ENCODE measurements around the gene MITF. TPM values are rescaled to one million over a fixed set of nuclear protein-coding genes. Genes with fewer than 3 reads are reported as not detected.

The MITF gene
- total RNA-seq, 2 experiments from 2014 or later, result not detected

- Histone ChIP-seq H3K36me3 (ENCODE audit: insufficient read depth, low read length) (no peaks in the 10 kb centered on the region), H4K20me1 (ENCODE audit: insufficient read depth, low read length) (no peaks in the 10 kb centered on the region), H3K4me2 (ENCODE audit: low read length) (no peak overlapping the region), H3K27ac (ENCODE audit: low read depth, low read length, poor library complexity, severe bottlenecking) (no peak overlapping the region), H3K4me3 (ENCODE audit: low read depth, low read length, poor library complexity, severe bottlenecking) (no peak overlapping the region), H3K9me2 (ENCODE audit: insufficient read depth, low read length) (no peaks in the 10 kb centered on the region), H3K79me2 (ENCODE audit: insufficient read depth, low read depth, low read length) (no peaks in the 10 kb centered on the region), H3K9me3 (ENCODE audit: low read length) (no peaks in the 10 kb centered on the region), H2AFZ (ENCODE audit: low read length) (no peak overlapping the region), H3K4me1 (ENCODE audit: insufficient read depth, low read length, poor library complexity, severe bottlenecking) (no peaks in the 10 kb centered on the region)
- no peak for TF ChIP-seq EZH2phosphoT487 (IDR thresholded peaks at IDR 0.05; ENCODE audit: borderline replicate concordance, low read depth, low read length)
- BruUV-seq (replicated peaks), result no TSS peak
- POLR2A ChIA-PET, result interaction anchor here (0.7 to 0.9 kb wide), 2 partner anchors 17 to 30 kb away, joined by 3 read pairs; no protein-coding TSS in a partner anchor
- intact Hi-C loops (cut with micrococcal nuclease; ENCODE audit: unreplicated experiment), result no loop called here
- DNase-seq (ENCODE audit: low spot score), result no peak
- CTCF ChIA-PET (ENCODE audit: unreplicated experiment), result no interaction called here
These were observed 41.9 kb upstream of the MITF start for GRCh38 chr3:69697381-69697780.

- Histone ChIP-seq H3K9me3 (ENCODE audit: low read length) (no peaks in the 10 kb centered on the region), H3K36me3 (ENCODE audit: insufficient read depth, low read length) (no peaks in the 10 kb centered on the region), H3K4me3 (ENCODE audit: low read depth, low read length, poor library complexity, severe bottlenecking) (no peak overlapping the region), H3K79me2 (ENCODE audit: insufficient read depth, low read depth, low read length) (no peaks in the 10 kb centered on the region), H3K9me2 (ENCODE audit: insufficient read depth, low read length) (no peaks in the 10 kb centered on the region), H3K4me2 (ENCODE audit: low read length) (no peak overlapping the region), H3K4me1 (ENCODE audit: insufficient read depth, low read length, poor library complexity, severe bottlenecking) (no peaks in the 10 kb centered on the region), H2AFZ (ENCODE audit: low read length) (no peak overlapping the region), H3K27ac (ENCODE audit: low read depth, low read length, poor library complexity, severe bottlenecking) (no peak overlapping the region), H4K20me1 (ENCODE audit: insufficient read depth, low read length) (no peaks in the 10 kb centered on the region)
- CTCF ChIA-PET (ENCODE audit: unreplicated experiment), result no interaction called here
- intact Hi-C loops (cut with micrococcal nuclease; ENCODE audit: unreplicated experiment), result no loop called here
- DNase-seq (ENCODE audit: low spot score), result no peak
- POLR2A ChIA-PET, result no interaction called here
- no TSS peak for BruUV-seq (replicated peaks)
- no peak for TF ChIP-seq CTCF (conservative IDR thresholded peaks at IDR 0.05; ENCODE audit: low read length)
- no peak for TF ChIP-seq EZH2phosphoT487 (IDR thresholded peaks at IDR 0.05; ENCODE audit: borderline replicate concordance, low read depth, low read length)
These were observed 40.5 kb upstream of the MITF start for GRCh38 chr3:69698728-69699127.

GRCh38 chr3:69699183-69699582 is 40.1 kb upstream of the MITF start:
- no peak for DNase-seq (ENCODE audit: low spot score)
- H3K27ac ChIP-seq (ENCODE audit: low read depth, low read length, poor library complexity, severe bottlenecking), result no peak overlapping the region
- ChIA-PET POLR2A (no interaction called here), CTCF (ENCODE audit: unreplicated experiment) (no interaction called here)
- no peak overlapping the region for H3K4me2 ChIP-seq (ENCODE audit: low read length)
- no peaks in the 10 kb centered on the region for H3K9me3 ChIP-seq (ENCODE audit: low read length)
- H3K79me2 ChIP-seq (ENCODE audit: insufficient read depth, low read depth, low read length), result no peaks in the 10 kb centered on the region
- no peaks in the 10 kb centered on the region for H3K36me3 ChIP-seq (ENCODE audit: insufficient read depth, low read length)
- no peaks in the 10 kb centered on the region for H4K20me1 ChIP-seq (ENCODE audit: insufficient read depth, low read length)
- no peak overlapping the region for H2AFZ ChIP-seq (ENCODE audit: low read length)
- no peak overlapping the region for H3K4me3 ChIP-seq (ENCODE audit: low read depth, low read length, poor library complexity, severe bottlenecking)
- intact Hi-C loops (cut with micrococcal nuclease; ENCODE audit: unreplicated experiment), result no loop called here
- BruUV-seq (replicated peaks), result no TSS peak
- TF ChIP-seq EZH2phosphoT487 (IDR thresholded peaks at IDR 0.05; ENCODE audit: borderline replicate concordance, low read depth, low read length), result no peak
- TF ChIP-seq CTCF (conservative IDR thresholded peaks at IDR 0.05; ENCODE audit: low read length), result no peak
- H3K4me1 ChIP-seq (ENCODE audit: insufficient read depth, low read length, poor library complexity, severe bottlenecking), result no peaks in the 10 kb centered on the region
- H3K9me2 ChIP-seq (ENCODE audit: insufficient read depth, low read length), result no peaks in the 10 kb centered on the region
